Hepatocyte (in vitro differentiated cells): ENCODE measurements around the gene PYGO2. TPM values are rescaled to one million over a fixed set of nuclear protein-coding genes. Genes with fewer than 3 reads are reported as not detected.

Experiments
- DNase-seq: peaks from one replicate; pipeline ENCODE4 v3.0.0-alpha.2; 2016; ENCODE audit warnings: low spot score
- H2AFZ ChIP-seq: fragments of 200-600 bp; sonication (generic); 2 replicates; pipeline ENCODE4 v1.6.0; 2016; ENCODE audit warnings: antibody characterized with exemption, mild to moderate bottlenecking
- H3K27ac ChIP-seq: fragments of 200-600 bp; sonication (generic); 2 replicates; pipeline ENCODE4 v1.5.1; 2016; ENCODE audit warnings: mild to moderate bottlenecking
- H3K27me3 ChIP-seq: fragments of 200-600 bp; sonication (generic); 2 replicates; pipeline ENCODE4 v1.6.1; 2016
- H3K36me3 ChIP-seq: fragments of 200-600 bp; sonication (generic); replicated peaks from 2 replicates; pipeline ENCODE4 v1.5.1; 2016; ENCODE audit warnings: low read depth; ENCODE audit not compliant: insufficient read depth
- H3K4me1 ChIP-seq: fragments of 200-600 bp; sonication (generic); 2 replicates; pipeline ENCODE4 v1.5.1; 2016; ENCODE audit warnings: mild to moderate bottlenecking, moderate library complexity; ENCODE audit not compliant: insufficient read depth
- H3K4me2 ChIP-seq: fragments of 200-600 bp; sonication (generic); 2 replicates; pipeline ENCODE4 v1.6.0; 2016
- H3K4me3 ChIP-seq: fragments of 200-600 bp; sonication (generic); 2 replicates; pipeline ENCODE4 v1.5.1; 2016; ENCODE audit warnings: mild to moderate bottlenecking
- H3K79me2 ChIP-seq: fragments of 200-600 bp; sonication (generic); 2 replicates; pipeline ENCODE4 v1.6.0; 2017; ENCODE audit warnings: mild to moderate bottlenecking
- H3K9me2 ChIP-seq: fragments of 200-600 bp; sonication (generic); replicated peaks from 2 replicates; pipeline ENCODE4 v1.6.0; 2017; ENCODE audit warnings: mild to moderate bottlenecking; ENCODE audit not compliant: insufficient read depth
- H3K9me3 ChIP-seq: fragments of 200-600 bp; sonication (generic); 2 replicates; pipeline ENCODE4 v1.5.1; 2016; ENCODE audit warnings: low read depth, mild to moderate bottlenecking
- H4K20me1 ChIP-seq: fragments of 200-600 bp; sonication (generic); 2 replicates; pipeline ENCODE4 v1.6.0; 2016; ENCODE audit warnings: mild to moderate bottlenecking; ENCODE audit not compliant: insufficient read depth, poor library complexity, severe bottlenecking
- EZH2 ChIP-seq: fragments of 200-600 bp; sonication (generic); IDR thresholded peaks from 2 replicates; pipeline ENCODE4 v1.6.1; 2016; ENCODE audit warnings: antibody characterized with exemption, mild to moderate bottlenecking, borderline replicate concordance
- EZH2phosphoT487 ChIP-seq: fragments of 200-600 bp; sonication (generic); IDR thresholded peaks from one replicate; pipeline ENCODE4 v1.6.1; 2018; ENCODE audit warnings: antibody characterized with exemption, mild to moderate bottlenecking, low read depth, moderate library complexity; ENCODE audit not compliant: unreplicated experiment, severe bottlenecking
- WGBS: methylation state at CpG from one replicate; pipeline ENCODE4 v1.1.6; 2016; ENCODE audit warnings: low lambda C conversion rate; ENCODE audit errors: missing lambda C conversion rate; 5-methylcytosine and 5-hydroxymethylcytosine counted together
- polyA plus RNA-seq: library from polyadenylated mRNA; unstranded; fragments of >200 nt; fragmentation: Nextera tagmentation; extraction: Ambion mirVana; gene quantifications from 2 replicates; pipeline ENCODE4 v1.2.1, GENCODE V29; 2016
- total RNA-seq: library from RNA; depleted of rRNA; stranded (reverse); fragments of >200 nt; gene quantifications from 2 replicates; pipeline ENCODE4 v1.2.3, GENCODE V29; 2014
- TF ChIP-seq, protein P1 (sequence below): fragments of 200-600 bp; sonication (generic); IDR thresholded peaks from 2 replicates; pipeline ENCODE4 v1.5.1; 2016; ENCODE audit warnings: antibody characterized with exemption, mild to moderate bottlenecking; ENCODE audit not compliant: poor library complexity

Gene PYGO2
- total and polyA plus RNA-seq, 2 experiments from 2014 or later, result 21.8 to 28.3 TPM

DNA sequence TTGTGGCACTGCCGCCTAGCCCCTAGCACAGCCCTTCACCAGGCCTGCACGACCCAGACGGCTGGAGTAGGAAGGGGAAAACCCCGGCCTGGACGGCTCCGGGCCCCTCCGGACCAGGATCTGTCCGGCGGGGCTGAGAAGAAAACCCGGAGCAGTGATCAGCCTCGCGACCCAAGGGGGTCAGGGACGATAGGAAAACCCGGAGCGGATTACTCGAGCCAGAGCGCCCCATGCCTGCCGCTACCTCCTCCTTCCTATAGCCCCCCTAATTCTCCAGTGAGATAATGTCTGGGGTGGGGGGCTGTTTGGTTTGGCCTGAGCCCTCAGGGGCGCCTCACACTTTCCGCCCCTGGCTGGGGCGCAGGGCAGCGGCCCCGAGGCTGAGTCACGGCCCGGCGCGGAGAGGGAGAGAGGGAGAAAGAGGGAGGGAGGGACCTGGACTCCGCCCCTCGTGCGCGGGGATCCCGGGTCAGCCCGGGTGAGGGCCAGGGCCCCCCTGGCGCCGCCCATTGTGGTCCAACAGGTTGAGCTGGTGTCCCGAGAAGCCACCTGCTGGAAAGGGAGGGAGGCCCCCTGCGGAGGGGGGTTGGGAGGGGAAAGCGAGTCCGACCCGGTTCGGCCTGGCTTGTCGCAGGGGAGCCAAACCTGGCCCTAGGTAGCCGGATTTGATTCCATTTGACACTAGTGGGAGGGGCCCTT is 39.3 kb upstream of the PYGO2 start:
- no peaks in the 10 kb centered on the region for H3K36me3 ChIP-seq
- 2% methylated on average over 40 of the region's 43 CpGs for WGBS

DNA sequence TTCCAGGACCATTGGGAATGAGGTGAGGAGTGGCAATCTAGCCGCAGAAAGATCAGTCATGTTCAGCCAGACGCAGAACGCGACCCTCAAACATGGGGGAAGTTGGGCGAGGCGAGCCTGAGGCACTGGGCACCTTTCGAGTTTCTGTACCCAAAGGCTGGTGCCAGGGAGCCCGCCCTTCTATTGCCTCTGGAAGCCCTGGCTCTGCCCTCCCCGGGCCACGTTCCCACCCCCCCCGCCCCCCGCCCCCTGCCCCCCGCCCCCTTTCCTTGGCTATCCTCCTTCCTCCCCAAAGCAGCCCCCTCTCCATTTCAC is 38.8 kb upstream of the PYGO2 start:
- TF ChIP-seq EZH2 (no peak), EZH2phosphoT487 (no peak)
- TF ChIP-seq, protein P1, sequence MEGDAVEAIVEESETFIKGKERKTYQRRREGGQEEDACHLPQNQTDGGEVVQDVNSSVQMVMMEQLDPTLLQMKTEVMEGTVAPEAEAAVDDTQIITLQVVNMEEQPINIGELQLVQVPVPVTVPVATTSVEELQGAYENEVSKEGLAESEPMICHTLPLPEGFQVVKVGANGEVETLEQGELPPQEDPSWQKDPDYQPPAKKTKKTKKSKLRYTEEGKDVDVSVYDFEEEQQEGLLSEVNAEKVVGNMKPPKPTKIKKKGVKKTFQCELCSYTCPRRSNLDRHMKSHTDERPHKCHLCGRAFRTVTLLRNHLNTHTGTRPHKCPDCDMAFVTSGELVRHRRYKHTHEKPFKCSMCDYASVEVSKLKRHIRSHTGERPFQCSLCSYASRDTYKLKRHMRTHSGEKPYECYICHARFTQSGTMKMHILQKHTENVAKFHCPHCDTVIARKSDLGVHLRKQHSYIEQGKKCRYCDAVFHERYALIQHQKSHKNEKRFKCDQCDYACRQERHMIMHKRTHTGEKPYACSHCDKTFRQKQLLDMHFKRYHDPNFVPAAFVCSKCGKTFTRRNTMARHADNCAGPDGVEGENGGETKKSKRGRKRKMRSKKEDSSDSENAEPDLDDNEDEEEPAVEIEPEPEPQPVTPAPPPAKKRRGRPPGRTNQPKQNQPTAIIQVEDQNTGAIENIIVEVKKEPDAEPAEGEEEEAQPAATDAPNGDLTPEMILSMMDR, result no peak
- WGBS, result 2% methylated on average over 9 of the region's 13 CpGs
- Histone ChIP-seq H3K9me2 (no peaks in the 10 kb centered on the region), H3K27me3 (no peaks in the 10 kb centered on the region), H3K9me3 (no peaks in the 10 kb centered on the region), H3K4me3 (peak overlapping the region; percentile 43), H2AFZ (no peak overlapping the region), H3K4me1 (peaks cover 11% of the 10 kb centered on the region), H3K36me3 (no peaks in the 10 kb centered on the region), H4K20me1 (peaks cover 10% of the 10 kb centered on the region), H3K79me2 (peaks cover 30% of the 10 kb centered on the region), H3K27ac (peak overlapping the region; percentile 98), H3K4me2 (peak overlapping the region; percentile 92)
- no peak for DNase-seq

More for the DNA sequence above, 39.3 kb upstream of the PYGO2 start:
- H3K27me3 ChIP-seq, result no peaks in the 10 kb centered on the region
- TF ChIP-seq EZH2 (peak; percentile 30), EZH2phosphoT487 (no peak)
- TF ChIP-seq, protein P1, result peak; percentile 2
- H3K27ac ChIP-seq, result peak overlapping the region; percentile 98
- H4K20me1 ChIP-seq, result peaks cover 10% of the 10 kb centered on the region
- H3K9me3 ChIP-seq, result no peaks in the 10 kb centered on the region
- H3K4me1 ChIP-seq, result peaks cover 13% of the 10 kb centered on the region
- DNase-seq, result peak; percentile 97
- peak overlapping the region; percentile 69 for H3K4me3 ChIP-seq
- peak overlapping the region; percentile 51 for H2AFZ ChIP-seq
- H3K9me2 ChIP-seq, result no peaks in the 10 kb centered on the region
- H3K4me2 ChIP-seq, result peak overlapping the region; percentile 92
- H3K79me2 ChIP-seq, result peaks cover 35% of the 10 kb centered on the region

DNA sequence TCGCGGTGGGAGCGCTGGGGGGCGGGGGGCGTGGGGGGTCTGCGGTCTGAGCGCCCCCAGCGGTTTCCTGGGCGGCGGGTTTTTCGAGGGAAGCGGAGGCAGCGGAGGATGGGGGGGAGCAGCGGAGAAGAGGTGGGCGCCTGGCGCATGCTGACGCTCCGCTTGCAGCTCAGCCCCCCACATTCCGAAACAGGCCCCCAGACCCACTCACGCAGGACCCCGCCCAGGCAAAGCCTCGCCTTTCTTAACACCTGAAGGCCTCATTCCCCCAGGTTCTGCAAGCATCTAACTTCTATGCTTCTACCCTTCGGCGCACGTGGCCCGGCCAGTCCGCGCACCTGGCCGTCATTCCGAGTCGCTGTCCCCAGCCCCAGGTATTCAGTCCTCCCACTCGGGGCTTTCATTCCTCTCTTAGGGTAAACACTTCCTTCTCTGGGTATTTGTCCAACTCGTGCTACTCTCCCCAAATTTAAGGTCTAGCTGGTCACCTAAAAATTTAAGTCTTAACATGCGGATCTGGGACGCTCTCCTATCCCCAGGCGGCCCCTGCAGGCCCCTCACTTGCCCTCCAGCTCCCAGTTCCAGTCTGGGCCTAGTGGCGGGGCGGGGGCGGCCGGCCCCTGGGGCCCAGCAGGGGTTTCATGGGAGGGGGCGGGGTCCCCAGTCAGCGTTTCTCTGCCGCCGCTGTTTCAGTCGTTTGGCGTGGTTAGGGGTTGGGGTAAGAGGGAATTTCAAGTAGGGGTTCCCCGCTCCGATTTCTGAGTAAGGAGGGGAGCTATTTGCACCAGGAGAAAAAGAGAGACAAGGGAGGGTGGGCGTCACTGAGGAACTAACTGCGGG is 38.2 kb upstream of the PYGO2 start:
- peak overlapping the region; percentile 92 for H3K4me2 ChIP-seq
- H3K36me3 ChIP-seq, result no peaks in the 10 kb centered on the region
- peaks cover 24% of the 10 kb centered on the region for H3K79me2 ChIP-seq
- peaks cover 8% of the 10 kb centered on the region for H4K20me1 ChIP-seq
- TF ChIP-seq EZH2, result no peak
- TF ChIP-seq, protein P1, result no peak
- no peak for TF ChIP-seq EZH2phosphoT487
- no peaks in the 10 kb centered on the region for H3K9me2 ChIP-seq
- H3K27ac ChIP-seq, result peak overlapping the region; percentile 98
- no peaks in the 10 kb centered on the region for H3K27me3 ChIP-seq
- H3K4me3 ChIP-seq, result peak overlapping the region; percentile 43
- H3K4me1 ChIP-seq, result peaks cover 11% of the 10 kb centered on the region
- no peaks in the 10 kb centered on the region for H3K9me3 ChIP-seq
- H2AFZ ChIP-seq, result peak overlapping the region; percentile 26
- DNase-seq, result peak; percentile 76
- WGBS, result 3% methylated on average over 25 of the region's 50 CpGs
